Mesenchymal stem cell (in vitro differentiated cells and primary cell): ENCODE data around the gene FAM227B.

Experiments
- DNase-seq: peaks from one replicate; pipeline ENCODE4 v3.0.0-alpha.2; 2013
- H2AFZ ChIP-seq: one replicate; pipeline ENCODE4 v1.6.1; 2013; ENCODE audit warnings: low read depth, mild to moderate bottlenecking, control low read depth, inconsistent platforms, low read length, moderate library complexity
- H2AK5ac ChIP-seq: 2 replicates; pipeline ENCODE4 v1.6.1; 2013; ENCODE audit warnings: low read length, moderate library complexity, mild to moderate bottlenecking, inconsistent platforms; ENCODE audit not compliant: severe bottlenecking
- H2BK120ac ChIP-seq: one replicate; pipeline ENCODE4 v1.6.1; 2013; ENCODE audit warnings: low read depth, mild to moderate bottlenecking, inconsistent platforms, low read length, moderate library complexity
- H2BK12ac ChIP-seq, 2 experiments: one replicate each; pipeline ENCODE4 v1.6.1; 2013; ENCODE audit warnings: inconsistent platforms in 2 of 2, low read length in 2 of 2, mild to moderate bottlenecking in 2 of 2, moderate library complexity in 2 of 2, control low read depth in 1 of 2
- H2BK15ac ChIP-seq: one replicate; pipeline ENCODE4 v1.6.1; 2013; ENCODE audit warnings: mild to moderate bottlenecking, low read depth, inconsistent platforms; ENCODE audit not compliant: poor library complexity, severe bottlenecking
- H2BK5ac ChIP-seq: 2 replicates; pipeline ENCODE4 v1.6.1; 2013; ENCODE audit warnings: low read depth, mild to moderate bottlenecking, low read length, control low read depth, inconsistent platforms; ENCODE audit not compliant: poor library complexity, severe bottlenecking
- H3K14ac ChIP-seq, 2 experiments: one replicate each; pipeline ENCODE4 v1.6.1; 2013; ENCODE audit warnings: inconsistent platforms in 2 of 2, low read length in 2 of 2, control low read depth in 1 of 2, mild to moderate bottlenecking in 1 of 2, moderate library complexity in 1 of 2
- H3K18ac ChIP-seq, 2 experiments: one replicate each; pipeline ENCODE4 v1.6.1; 2013; ENCODE audit warnings: inconsistent platforms in 2 of 2, low read length in 2 of 2, control low read depth in 1 of 2, low read depth in 1 of 2, mild to moderate bottlenecking in 1 of 2
- H3K23ac ChIP-seq, 2 experiments: one replicate each; pipeline ENCODE4 v1.6.1; 2013; ENCODE audit warnings: inconsistent platforms in 2 of 2, low read length in 2 of 2, mild to moderate bottlenecking in 2 of 2, moderate library complexity in 2 of 2, control low read depth in 1 of 2
- H3K27ac ChIP-seq: 2 replicates; pipeline ENCODE4 v1.5.1; 2013; ENCODE audit warnings: mild to moderate bottlenecking, moderate library complexity, low read length, control low read depth, inconsistent platforms; ENCODE audit not compliant: poor library complexity, severe bottlenecking
- H3K27me3 ChIP-seq, 2 experiments: 2 replicates each; pipeline versions ENCODE4 v1.6.1 to v1.7.0; 2013; ENCODE audit warnings: low read length in 2 of 2, mild to moderate bottlenecking in 2 of 2, moderate library complexity in 2 of 2, control low read depth in 1 of 2, inconsistent platforms in 1 of 2; ENCODE audit not compliant: control insufficient read depth in 1 of 2, insufficient read depth in 1 of 2
- H3K36me3 ChIP-seq, 2 experiments: 2 replicates each; pipeline versions ENCODE4 v1.6.1 to v1.7.0; 2013; ENCODE audit warnings: low read length in 2 of 2, control low read depth in 1 of 2, inconsistent platforms in 1 of 2, low read depth in 1 of 2, mild to moderate bottlenecking in 1 of 2; ENCODE audit not compliant: insufficient read depth in 2 of 2, control insufficient read depth in 1 of 2
- H3K4ac ChIP-seq, 2 experiments: one replicate each; pipeline ENCODE4 v1.6.1; 2013; ENCODE audit warnings: inconsistent platforms in 2 of 2, low read length in 2 of 2, mild to moderate bottlenecking in 2 of 2, moderate library complexity in 2 of 2, control low read depth in 1 of 2, low read depth in 1 of 2
- H3K4me1 ChIP-seq: 2 replicates; pipeline ENCODE4 v1.6.1; 2013; ENCODE audit warnings: low read depth, low read length, control low read depth; ENCODE audit not compliant: control insufficient read depth, insufficient read depth
- H3K4me2 ChIP-seq: 2 replicates; pipeline ENCODE4 v1.6.1; 2013; ENCODE audit warnings: low read length, mild to moderate bottlenecking, inconsistent platforms; ENCODE audit not compliant: poor library complexity, severe bottlenecking
- H3K4me3 ChIP-seq, 2 experiments: 2 replicates each; pipeline versions ENCODE4 v1.5.1 to v1.7.0; 2013; ENCODE audit warnings: low read length in 2 of 2, mild to moderate bottlenecking in 2 of 2, control low read depth in 1 of 2, low read depth in 1 of 2; ENCODE audit not compliant: insufficient read depth in 1 of 2
- H3K79me1 ChIP-seq: replicated peaks from 2 replicates; pipeline ENCODE4 v1.6.1; 2013; ENCODE audit warnings: mild to moderate bottlenecking, control low read depth, low read length, inconsistent platforms; ENCODE audit not compliant: poor library complexity, severe bottlenecking
- H3K9ac ChIP-seq: 2 replicates; pipeline ENCODE4 v1.7.0; 2013; ENCODE audit warnings: mild to moderate bottlenecking, low read length, moderate library complexity
- H3K9me3 ChIP-seq: 2 replicates; pipeline ENCODE4 v1.7.0; 2013; ENCODE audit warnings: mild to moderate bottlenecking, low read length; ENCODE audit not compliant: control insufficient read depth
- H4K8ac ChIP-seq: one replicate; pipeline ENCODE4 v1.6.1; 2013; ENCODE audit warnings: inconsistent platforms, mild to moderate bottlenecking, low read length, moderate library complexity
- H4K91ac ChIP-seq: one replicate; pipeline ENCODE4 v1.6.1; 2013; ENCODE audit warnings: mild to moderate bottlenecking, low read length, inconsistent platforms
- WGBS: methylation state at CpG from one replicate; pipeline ENCODE4 v1.1.7; 2013; ENCODE audit warnings: mixed read lengths; 5-methylcytosine and 5-hydroxymethylcytosine counted together

FAM227B gene

DNA sequence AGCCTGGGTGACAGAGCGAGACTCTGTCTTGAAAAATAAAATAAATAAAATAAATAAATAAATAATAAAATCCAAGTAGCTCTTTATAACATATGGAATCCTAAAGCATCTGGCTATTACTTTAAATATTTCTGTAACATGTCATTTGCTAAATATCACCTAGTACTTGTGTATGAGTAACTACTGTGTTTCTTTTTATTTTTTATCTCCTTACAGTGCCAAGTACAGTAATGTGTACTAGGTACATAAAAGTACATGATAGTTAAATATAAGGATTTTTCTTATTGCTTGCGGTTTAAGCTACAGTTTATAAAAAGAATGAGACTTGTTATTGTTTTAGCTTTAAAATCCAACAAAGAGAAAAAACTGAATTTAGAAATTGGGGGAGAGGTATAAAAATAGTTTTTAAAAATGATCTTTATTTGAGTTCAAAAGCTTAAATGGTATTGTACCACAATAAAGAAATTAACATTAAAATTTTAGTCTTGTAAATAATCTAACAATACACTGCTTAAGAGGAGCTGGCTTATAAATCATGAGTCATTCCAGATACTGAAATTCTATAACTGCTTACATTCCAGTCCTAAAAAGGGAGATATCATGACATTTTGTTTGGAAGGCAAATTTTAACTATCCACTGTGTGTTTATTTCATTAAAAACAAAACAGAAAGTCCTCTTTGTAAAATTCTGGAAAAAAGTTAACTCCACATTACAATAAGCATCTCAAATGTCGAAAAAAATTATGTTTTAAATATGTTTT, 124.4 kb downstream of the FAM227B start:
- Histone ChIP-seq H3K23ac (no peak overlapping the region), H2AK5ac (no peak overlapping the region), H4K8ac (no peak overlapping the region), H3K4ac (no peak overlapping the region), H4K91ac (no peak overlapping the region), H3K18ac (no peak overlapping the region), H3K27me3 (no peaks in the 10 kb centered on the region), H3K36me3 (no peaks in the 10 kb centered on the region), H3K79me1 (no peaks in the 10 kb centered on the region), H2BK120ac (no peak overlapping the region), H3K9me3 (peaks cover 7% of the 10 kb centered on the region), H3K27ac (no peak overlapping the region), H3K14ac (no peak overlapping the region), H3K4me1 (no peaks in the 10 kb centered on the region), H3K4me2 (no peak overlapping the region), H2BK5ac (no peak overlapping the region), H2BK15ac (no peak overlapping the region), H2BK12ac (no peak overlapping the region), H3K9ac (peak overlapping the region; percentile 55), H3K4me3 (no peak overlapping the region), H2AFZ (no peak overlapping the region)
- DNase-seq: peak; percentile 38
- 100% methylated on average over 1 of the region's 3 CpGs for WGBS

GRCh38 chr15:49494842-49495241, 125.8 kb downstream of the FAM227B start:
- Histone ChIP-seq H2AFZ (no peak overlapping the region), H3K36me3 (no peaks in the 10 kb centered on the region), H2AK5ac (no peak overlapping the region), H2BK120ac (no peak overlapping the region), H3K79me1 (no peaks in the 10 kb centered on the region), H3K18ac (no peak overlapping the region), H2BK5ac (no peak overlapping the region), H4K8ac (no peak overlapping the region), H3K14ac (no peak overlapping the region), H3K9ac (peak overlapping the region; percentile 43), H3K27ac (no peak overlapping the region), H3K4me2 (no peak overlapping the region), H3K9me3 (no peaks in the 10 kb centered on the region), H2BK15ac (no peak overlapping the region), H3K4me3 (no peak overlapping the region), H4K91ac (no peak overlapping the region), H3K4ac (no peak overlapping the region), H2BK12ac (no peak overlapping the region), H3K27me3 (no peaks in the 10 kb centered on the region), H3K4me1 (no peaks in the 10 kb centered on the region), H3K23ac (no peak overlapping the region)
- WGBS: no CpG with 5 or more reads among the region's 1 CpG
- DNase-seq: no peak

DNA sequence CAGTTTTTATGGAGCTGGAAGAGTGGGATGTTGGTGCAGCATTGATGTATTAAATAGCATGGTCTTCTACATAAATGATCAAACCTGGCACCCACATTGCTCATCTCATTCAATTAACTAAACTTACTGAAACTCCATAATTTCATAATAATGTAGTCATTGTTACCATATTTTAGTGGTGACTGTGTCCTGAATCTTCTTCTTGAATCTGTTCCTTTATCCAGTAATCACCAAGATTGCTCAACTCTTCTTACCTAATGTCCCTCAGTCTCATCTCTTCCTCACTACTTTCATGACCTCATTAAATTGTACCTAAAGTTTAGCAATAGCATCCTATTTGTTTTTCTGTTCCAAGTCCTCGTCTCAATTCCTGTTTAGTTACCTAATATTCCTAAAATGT, 127.8 kb downstream of the FAM227B start:
- H3K27me3 ChIP-seq: no peaks in the 10 kb centered on the region
- H3K27ac ChIP-seq: no peak overlapping the region
- no peak overlapping the region for H3K23ac ChIP-seq
- no peak overlapping the region for H3K14ac ChIP-seq
- H2BK5ac ChIP-seq: no peak overlapping the region
- H2BK120ac ChIP-seq: no peak overlapping the region
- no peak overlapping the region for H3K4ac ChIP-seq
- H3K9ac ChIP-seq: peak overlapping the region; percentile 58
- H3K79me1 ChIP-seq: no peaks in the 10 kb centered on the region
- H2AFZ ChIP-seq: no peak overlapping the region
- H3K4me1 ChIP-seq: no peaks in the 10 kb centered on the region
- H3K9me3 ChIP-seq: no peaks in the 10 kb centered on the region
- no peak overlapping the region for H4K91ac ChIP-seq
- WGBS: 50% methylated on average over 1 of the region's 1 CpG
- H2BK12ac ChIP-seq: no peak overlapping the region
- no peak overlapping the region for H2AK5ac ChIP-seq
- H3K18ac ChIP-seq: no peak overlapping the region
- H4K8ac ChIP-seq: no peak overlapping the region
- no peak overlapping the region for H3K4me3 ChIP-seq
- H3K4me2 ChIP-seq: no peak overlapping the region
- peaks cover 0 to 12% of the 10 kb centered on the region in 2 experiments for H3K36me3 ChIP-seq
- no peak overlapping the region for H2BK15ac ChIP-seq
- peak; percentile 83 for DNase-seq

DNA sequence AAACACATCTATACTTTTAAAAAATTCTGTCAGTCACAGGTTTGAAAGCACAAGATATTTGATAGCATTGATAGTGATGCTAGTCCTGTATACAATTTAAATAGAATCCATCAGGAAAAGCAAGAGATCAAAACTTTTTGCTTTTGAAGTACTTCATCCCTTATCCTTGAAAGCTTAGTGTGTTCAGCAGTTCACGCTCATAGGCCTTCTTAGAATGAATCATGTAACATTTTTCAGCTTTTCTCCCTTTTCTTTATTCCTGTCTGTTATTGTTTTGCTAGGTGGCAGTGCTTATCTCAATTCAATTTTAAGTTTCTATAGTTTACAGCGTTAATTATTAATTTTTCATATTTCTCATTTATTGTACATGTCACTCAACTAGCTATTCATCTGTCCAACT, 128.5 kb downstream of the FAM227B start:
- Histone ChIP-seq H2BK120ac (no peak overlapping the region), H4K91ac (no peak overlapping the region), H3K79me1 (no peaks in the 10 kb centered on the region), H3K18ac (no peak overlapping the region), H2AK5ac (no peak overlapping the region), H2BK15ac (no peak overlapping the region), H2AFZ (no peak overlapping the region), H2BK12ac (no peak overlapping the region), H3K4me3 (no peak overlapping the region), H3K4me2 (no peak overlapping the region), H3K14ac (no peak overlapping the region), H3K27ac (no peak overlapping the region), H2BK5ac (no peak overlapping the region), H3K9ac (peak overlapping the region; percentile 58), H3K9me3 (no peaks in the 10 kb centered on the region), H3K4me1 (no peaks in the 10 kb centered on the region), H4K8ac (no peak overlapping the region), H3K23ac (no peak overlapping the region), H3K27me3 (no peaks in the 10 kb centered on the region), H3K36me3 (peaks cover 0 to 17% of the 10 kb centered on the region in 2 experiments), H3K4ac (no peak overlapping the region)
- no peak for DNase-seq
- no CpG with 5 or more reads among the region's 2 CpGs for WGBS
